GM12891 (cell line): ENCODE data around the gene FGGY.

ENCODE experiments used
- PAX5 ChIP-seq: IDR thresholded peaks from 2 replicates; pipeline ENCODE4 v1.6.1; 2011; ENCODE audit warnings: low read length, moderate library complexity, mild to moderate bottlenecking; ENCODE audit not compliant: insufficient read depth, severe bottlenecking
- POLR2A ChIP-seq: IDR thresholded peaks from 2 replicates; pipeline ENCODE4 v1.6.1; 2011; ENCODE audit warnings: low read depth, low read length, control low read depth
- POLR2AphosphoS5 ChIP-seq: IDR thresholded peaks from 2 replicates; pipeline ENCODE4 v1.6.1; 2011; ENCODE audit warnings: low read depth, low read length, control low read depth
- POU2F2 ChIP-seq: IDR thresholded peaks from 2 replicates; pipeline ENCODE4 v1.6.1; 2011; ENCODE audit warnings: low read depth, mild to moderate bottlenecking, control low read depth, low read length, moderate library complexity
- TAF1 ChIP-seq: IDR thresholded peaks from 2 replicates; pipeline ENCODE4 v1.6.1; 2011; ENCODE audit warnings: low read depth, low read length, control low read depth

GRCh38 chr1:59481881-59482505 is 185.1 kb downstream of the FGGY start:
- no peak for TF ChIP-seq POLR2A
- no peak for TF ChIP-seq POLR2AphosphoS5
- no peak for TF ChIP-seq TAF1
- no peak for TF ChIP-seq PAX5
- TF ChIP-seq POU2F2 = no peak
